ENCODE results near the gene FUS.
"Not testable (repeated sequence)": the region's sequence is repeated elsewhere in the genome, so short reads cannot be mapped to it uniquely, and the experiment has no call there.

Gene FUS

DNA sequence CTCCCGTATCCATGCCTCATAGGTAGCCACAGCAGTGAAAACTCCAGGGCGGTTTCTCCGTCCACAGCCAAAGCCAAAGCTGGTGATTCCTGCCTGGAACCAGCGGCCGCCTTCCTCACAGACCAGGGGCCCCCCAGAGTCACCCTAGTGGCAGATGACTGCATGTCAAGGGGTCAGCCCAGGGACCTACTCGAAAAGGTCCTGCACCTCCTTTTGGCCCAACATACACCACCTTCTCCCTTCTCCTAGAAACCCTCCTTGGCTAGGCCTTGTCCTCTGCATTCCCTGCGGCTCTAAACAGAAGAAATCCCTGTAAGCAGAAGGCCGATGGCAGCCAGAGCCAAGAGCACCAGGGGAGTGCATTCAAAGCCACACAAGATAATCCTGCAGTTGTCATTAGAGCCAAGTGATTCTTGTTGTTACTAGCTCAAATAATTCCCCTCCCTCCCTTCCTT, 36.2 kb upstream of the FUS start:
- no peak for DNase-seq (ENCODE audit: low spot score)

DNA sequence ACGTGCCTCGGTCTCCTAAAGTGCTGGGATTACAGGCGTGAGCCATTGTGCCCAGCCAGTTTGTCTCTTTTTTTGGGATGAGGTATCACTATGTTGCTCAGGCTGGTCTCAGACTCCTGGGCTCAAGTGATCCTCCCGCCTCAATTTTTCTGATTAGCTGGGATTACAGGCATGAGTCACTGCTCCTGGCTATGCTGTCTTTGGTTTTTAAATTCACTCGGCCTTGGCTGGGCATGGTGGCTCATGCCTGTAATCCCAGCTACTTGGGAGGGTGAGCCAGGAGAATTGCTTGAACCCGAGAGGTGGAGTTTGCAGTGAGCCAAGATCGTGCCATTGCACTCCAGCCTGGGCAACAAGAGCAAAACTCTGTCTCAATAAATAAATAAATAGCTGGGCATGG, 35.5 kb upstream of the FUS start:
- not testable (repeated sequence) for DNase-seq (ENCODE audit: low spot score)

GRCh38 chr16:31145398-31145990, 34.4 kb upstream of the FUS start:
- no peak for DNase-seq (ENCODE audit: low spot score)

GRCh38 chr16:31147574-31147973, 32.4 kb upstream of the FUS start:
- DNase-seq (ENCODE audit: low spot score), result no peak

- DNase-seq (ENCODE audit: low spot score), result no peak
Measured at GRCh38 chr16:31148281-31148728, 31.6 kb upstream of the FUS start.

GRCh38 chr16:31148896-31149295, 31.0 kb upstream of the FUS start:
- DNase-seq (ENCODE audit: low spot score), result no peak

- no peak for DNase-seq (ENCODE audit: low spot score)
Measured at GRCh38 chr16:31149332-31149731, 30.6 kb upstream of the FUS start.

GRCh38 chr16:31149894-31150890, 29.7 kb upstream of the FUS start, which contains the start of gene PRSS36:
Gene PRSS36 (minus strand): TSS chr16:31150066. CDS start chr16:31150035, 31 bp downstream.
- DNase-seq (ENCODE audit: low spot score), result no peak

GRCh38 chr16:31150976-31151375, 29.0 kb upstream of the FUS start:
- DNase-seq (ENCODE audit: low spot score), result not testable (repeated sequence)

DNA sequence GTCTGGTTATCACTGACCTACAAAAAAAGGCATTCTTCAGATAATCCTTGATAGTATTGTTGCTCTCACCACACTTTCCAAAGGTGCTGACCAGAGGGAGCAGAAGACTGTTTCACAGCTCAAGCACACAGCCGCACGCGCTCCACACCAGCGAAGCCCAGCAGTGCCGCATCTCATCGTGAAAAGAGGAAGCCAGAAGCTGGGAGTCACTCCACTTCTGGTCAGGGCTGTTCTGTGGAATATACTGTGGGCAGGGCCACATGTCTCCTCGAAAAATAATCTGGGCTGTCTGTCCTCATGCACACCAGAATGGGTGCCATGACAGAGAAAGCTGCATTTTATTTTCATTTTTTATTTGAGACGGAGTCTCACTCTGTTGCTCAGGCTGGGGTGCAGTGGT, 22.8 kb upstream of the FUS start:
- DNase-seq (ENCODE audit: low spot score), result no peak

- no peak for DNase-seq (ENCODE audit: low spot score)
Measured at GRCh38 chr16:31167315-31167714, 12.6 kb upstream of the FUS start.

GRCh38 chr16:31168848-31169247, 11.1 kb upstream of the FUS start:
- DNase-seq (ENCODE audit: low spot score), result no peak

DNA sequence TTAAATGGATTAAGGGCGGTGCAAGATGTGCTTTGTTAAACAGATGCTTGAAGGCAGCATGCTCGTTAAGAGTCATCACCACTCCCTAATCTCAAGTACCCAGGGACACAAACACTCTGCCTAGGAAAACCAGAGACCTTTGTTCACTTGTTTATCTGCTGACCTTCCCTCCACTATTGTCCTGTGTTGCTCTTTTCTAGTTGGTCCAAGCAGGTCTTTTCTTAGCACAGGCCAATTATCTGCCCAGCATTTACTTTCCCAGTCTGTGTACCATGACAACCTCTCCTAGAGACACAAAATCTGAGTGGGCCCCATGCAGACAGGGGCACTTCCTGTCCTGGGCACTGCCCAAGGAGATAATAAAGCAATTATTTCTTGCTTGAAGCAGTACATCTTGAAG, 9.9 kb upstream of the FUS start:
- not testable (repeated sequence) for DNase-seq (ENCODE audit: low spot score)

DNA sequence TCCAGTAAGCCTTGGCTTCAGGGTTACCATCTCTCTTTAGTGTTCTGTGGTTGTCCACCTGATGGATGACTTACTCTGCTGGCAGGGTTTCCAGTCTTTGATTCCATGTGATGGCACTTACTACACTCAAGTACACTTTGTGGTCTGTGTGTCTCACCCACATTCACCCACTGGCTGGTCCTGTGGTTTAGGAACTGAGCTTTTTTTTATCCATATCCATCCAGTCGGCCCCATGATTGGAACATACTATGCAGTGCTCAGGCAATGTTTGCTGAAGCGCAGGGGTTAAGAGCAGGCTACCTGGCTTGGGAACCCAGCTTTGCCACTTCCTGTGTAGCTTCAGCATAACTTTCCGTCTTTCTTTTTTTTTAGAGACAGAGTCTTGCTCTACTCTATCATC, 2.8 kb upstream of the FUS start:
- peak; percentile 67 for DNase-seq (ENCODE audit: low spot score)

DNA sequence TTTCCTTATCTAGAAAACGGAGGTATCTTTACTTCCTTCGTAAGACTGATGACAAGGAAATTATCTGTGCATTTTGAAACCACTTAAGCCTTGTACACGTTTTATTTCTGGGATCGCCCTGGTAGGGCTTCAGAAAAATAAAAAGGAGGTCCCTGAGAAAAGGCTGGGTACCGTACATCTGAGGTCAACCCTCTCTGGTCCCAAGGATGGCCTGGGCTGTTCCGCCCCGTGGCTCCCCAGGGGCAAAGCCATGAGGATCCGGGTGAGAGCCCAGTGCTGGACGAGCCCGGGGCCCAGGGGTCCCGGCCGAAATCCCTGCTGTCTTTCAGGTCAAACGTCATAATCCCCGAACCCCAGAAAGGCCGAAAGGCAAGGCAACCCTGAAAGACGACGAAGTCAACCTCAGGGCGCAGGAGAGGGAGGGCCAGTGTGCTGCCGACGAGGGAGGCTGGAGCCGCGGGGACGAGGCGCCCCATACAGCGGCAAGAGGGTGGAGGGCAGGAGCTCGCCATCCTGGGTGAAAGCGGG, 656 bp upstream of the FUS start:
- DNase-seq (ENCODE audit: low spot score), result no peak

- no peak for DNase-seq (ENCODE audit: low spot score)
Measured at GRCh38 chr16:31181102-31181830, 1.3 kb downstream of the FUS start.

GRCh38 chr16:31182391-31182790, 2.5 kb downstream of the FUS start:
- DNase-seq (ENCODE audit: low spot score), result no peak

- DNase-seq (ENCODE audit: low spot score), result no peak
Measured at GRCh38 chr16:31183432-31184428, 3.8 kb downstream of the FUS start.

DNA sequence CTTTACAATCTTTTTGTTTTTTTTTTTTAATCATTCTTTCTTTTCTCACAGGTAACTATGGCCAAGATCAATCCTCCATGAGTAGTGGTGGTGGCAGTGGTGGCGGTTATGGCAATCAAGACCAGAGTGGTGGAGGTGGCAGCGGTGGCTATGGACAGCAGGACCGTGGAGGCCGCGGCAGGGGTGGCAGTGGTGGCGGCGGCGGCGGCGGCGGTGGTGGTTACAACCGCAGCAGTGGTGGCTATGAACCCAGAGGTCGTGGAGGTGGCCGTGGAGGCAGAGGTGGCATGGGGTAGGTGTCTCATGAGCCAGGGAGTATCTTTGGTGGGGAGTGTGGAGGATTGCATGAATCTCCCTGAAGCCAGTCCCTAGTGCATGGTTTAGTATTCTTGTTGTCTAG, 4.9 kb downstream of the FUS start:
- DNase-seq (ENCODE audit: low spot score), result no peak

DNA sequence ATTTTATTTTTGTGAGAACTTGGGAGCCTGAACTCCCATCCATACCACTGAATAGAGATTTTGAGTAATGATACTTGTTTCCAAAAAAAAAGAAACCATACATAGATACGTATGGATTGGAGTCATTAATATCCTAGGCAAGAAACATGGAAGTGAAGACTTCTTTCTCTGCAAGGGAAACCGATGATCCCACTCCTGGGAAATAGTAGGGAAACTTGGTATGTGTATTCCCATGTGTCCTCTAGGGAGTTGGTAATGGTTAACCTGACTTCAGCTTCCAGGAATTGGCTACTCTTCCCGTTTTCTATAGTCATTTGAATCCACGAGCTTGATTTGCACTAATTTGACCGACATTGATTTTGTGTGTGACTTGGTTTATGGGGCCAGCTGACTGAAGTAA, 5.4 kb downstream of the FUS start:
- DNase-seq (ENCODE audit: low spot score), result no peak

- no peak for DNase-seq (ENCODE audit: low spot score)
Measured at GRCh38 chr16:31186176-31186575, 6.2 kb downstream of the FUS start.

Data from CD4-positive, alpha-beta T cell treated with Interleukin-6 at 100 ng/mL for 8 hours (primary cell).